SK-N-SH (cell line): ENCODE measurements around the gene RNF180.

Experiments
- EZH2phosphoT487 ChIP-seq: fragments of 200-600 bp; sonication (generic); IDR thresholded peaks from 2 replicates; pipeline ENCODE4 v1.6.1; 2017; ENCODE audit warnings: low read depth, mixed run types, mild to moderate bottlenecking, antibody characterized with exemption, moderate library complexity, borderline replicate concordance
- SMC3 ChIP-seq: IDR thresholded peaks from 2 replicates; pipeline ENCODE4 v1.6.1; 2012; ENCODE audit warnings: low read depth, low read length, improper control_type of control experiment
- TAF1 ChIP-seq: IDR thresholded peaks from 2 replicates; pipeline ENCODE4 v1.6.1; 2012; ENCODE audit warnings: low read depth, mild to moderate bottlenecking, low read length, moderate library complexity, borderline replicate concordance
- TF ChIP-seq, protein P1 (sequence below): fragments of 200-600 bp; sonication (generic); IDR thresholded peaks from 2 replicates; pipeline ENCODE4 v1.6.1; 2017; ENCODE audit warnings: antibody characterized with exemption, mild to moderate bottlenecking, moderate library complexity

DNA sequence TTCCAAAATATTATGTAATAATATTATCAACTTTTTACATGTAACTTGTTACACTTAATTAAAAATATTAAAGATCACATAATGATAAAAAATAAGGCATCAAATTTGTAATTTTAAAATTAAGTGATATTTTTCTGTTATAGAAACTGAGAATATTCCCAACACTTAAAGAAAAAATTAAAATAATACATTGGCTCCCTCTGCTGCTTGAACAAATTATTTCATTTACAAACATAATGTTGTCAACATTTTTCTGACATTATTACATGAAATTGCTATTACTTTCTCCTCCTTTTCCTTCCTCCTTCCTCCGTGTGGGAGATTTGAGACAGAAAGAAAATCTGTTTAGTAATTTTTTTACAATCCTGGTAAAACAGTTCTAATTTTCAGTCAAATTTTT lies 42.3 kb downstream of the RNF180 start:
- TF ChIP-seq SMC3 (no peak), TAF1 (no peak), EZH2phosphoT487 (no peak)
- TF ChIP-seq, protein P1, sequence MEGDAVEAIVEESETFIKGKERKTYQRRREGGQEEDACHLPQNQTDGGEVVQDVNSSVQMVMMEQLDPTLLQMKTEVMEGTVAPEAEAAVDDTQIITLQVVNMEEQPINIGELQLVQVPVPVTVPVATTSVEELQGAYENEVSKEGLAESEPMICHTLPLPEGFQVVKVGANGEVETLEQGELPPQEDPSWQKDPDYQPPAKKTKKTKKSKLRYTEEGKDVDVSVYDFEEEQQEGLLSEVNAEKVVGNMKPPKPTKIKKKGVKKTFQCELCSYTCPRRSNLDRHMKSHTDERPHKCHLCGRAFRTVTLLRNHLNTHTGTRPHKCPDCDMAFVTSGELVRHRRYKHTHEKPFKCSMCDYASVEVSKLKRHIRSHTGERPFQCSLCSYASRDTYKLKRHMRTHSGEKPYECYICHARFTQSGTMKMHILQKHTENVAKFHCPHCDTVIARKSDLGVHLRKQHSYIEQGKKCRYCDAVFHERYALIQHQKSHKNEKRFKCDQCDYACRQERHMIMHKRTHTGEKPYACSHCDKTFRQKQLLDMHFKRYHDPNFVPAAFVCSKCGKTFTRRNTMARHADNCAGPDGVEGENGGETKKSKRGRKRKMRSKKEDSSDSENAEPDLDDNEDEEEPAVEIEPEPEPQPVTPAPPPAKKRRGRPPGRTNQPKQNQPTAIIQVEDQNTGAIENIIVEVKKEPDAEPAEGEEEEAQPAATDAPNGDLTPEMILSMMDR: peak; percentile 60
